Caco-2 (cell line): ENCODE results near the gene TMEM132C. TPM values are rescaled to one million over a fixed set of nuclear protein-coding genes. Genes with fewer than 3 reads are reported as not detected.

Source experiments
- BruUV-seq: library from RNA; stranded (reverse); fragments of 400-500 nt; replicated peaks from 2 replicates; lab custom pipeline; 2021; lab: Mats Ljungman, UMichigan
- CTCF ChIA-PET: fragments of 300-600 bp; sonication (Branson Sonifier 250); formaldehyde crosslinking; loops from one replicate; lab custom pipeline; 2022; ENCODE audit warnings: antibody characterized with exemption; lab: Charles Lee
- POLR2A ChIA-PET: fragments of 300-600 bp; sonication (Branson Sonifier 250); formaldehyde crosslinking; loops from one replicate; lab custom pipeline; 2022; ENCODE audit warnings: antibody characterized with exemption; lab: Charles Lee
- DNase-seq, 2 experiments: peaks; one replicate each; pipeline versions ENCODE4 v3.0.0 to v3.0.0-alpha.2; 2020 to 2022
- H3K27me3 ChIP-seq: replicated peaks from 2 replicates; pipeline ENCODE4 v1.6.0; 2011; ENCODE audit warnings: low read length; ENCODE audit not compliant: control insufficient read depth, insufficient read depth
- H3K36me3 ChIP-seq: 2 replicates; pipeline ENCODE4 v1.5.1; 2011; ENCODE audit warnings: low read length; ENCODE audit not compliant: control insufficient read depth, insufficient read depth
- H3K4me1 ChIP-seq: fragments of 250-450 bp; sonication (Bioruptor Pico); 2 replicates; pipeline ENCODE4 v1.5.1; 2020; ENCODE audit warnings: mild to moderate bottlenecking
- H3K4me3 ChIP-seq: 2 replicates; pipeline ENCODE4 v1.5.1; 2011; ENCODE audit warnings: low read depth, mild to moderate bottlenecking, control low read depth, low read length
- H3K9me3 ChIP-seq: fragments of 250-450 bp; sonication (Bioruptor Pico); 2 replicates; pipeline ENCODE4 v1.5.1; 2020; ENCODE audit warnings: mild to moderate bottlenecking, moderate library complexity
- H3K27ac Mint-ChIP-seq: one replicate; pipeline ENCODE4 v1.8.0; 2022; ENCODE audit warnings: mixed read lengths; ENCODE audit not compliant: unreplicated experiment
- H3K27me3 Mint-ChIP-seq: one replicate; pipeline ENCODE4 v1.8.0; 2022; ENCODE audit warnings: mixed read lengths; ENCODE audit not compliant: insufficient read depth, unreplicated experiment
- H3K36me3 Mint-ChIP-seq: one replicate; pipeline ENCODE4 v1.8.0; 2022; ENCODE audit warnings: mild to moderate bottlenecking, mixed read lengths; ENCODE audit not compliant: insufficient read depth, unreplicated experiment
- H3K4me1 Mint-ChIP-seq: one replicate; pipeline ENCODE4 v1.8.0; 2022; ENCODE audit warnings: low read depth, mixed read lengths; ENCODE audit not compliant: unreplicated experiment
- H3K4me3 Mint-ChIP-seq: one replicate; pipeline ENCODE4 v1.8.0; 2022; ENCODE audit warnings: mild to moderate bottlenecking, moderate library complexity, mixed read lengths; ENCODE audit not compliant: unreplicated experiment
- H3K9me3 Mint-ChIP-seq: one replicate; pipeline ENCODE4 v1.8.0; 2022; ENCODE audit warnings: mixed read lengths; ENCODE audit not compliant: unreplicated experiment
- CTCF ChIP-seq, 2 experiments: fragments of 200-600 bp in 1 of 2; IDR thresholded peaks; 1 replicate in 1 of 2; 2 replicates in 1 of 2; pipeline versions ENCODE4 v1.5.1 to v1.8.0; 2011 to 2022; ENCODE audit warnings: antibody characterized with exemption in 1 of 2, control low read depth in 1 of 2, inconsistent platforms in 1 of 2, low read depth in 1 of 2, low read length in 1 of 2, mild to moderate bottlenecking in 1 of 2, moderate library complexity in 1 of 2; ENCODE audit not compliant: insufficient read depth in 1 of 2, severe bottlenecking in 1 of 2, unreplicated experiment in 1 of 2
- intact Hi-C: fragments of 100-400 bp; cut with micrococcal nuclease; formaldehyde crosslinking; loops from one replicate; pipeline ENCODE4 v1.10.0; 2022; ENCODE audit not compliant: unreplicated experiment
- total RNA-seq: library from RNA; stranded (reverse); gene quantifications from 2 replicates; pipeline ENCODE4 v1.2.3, GENCODE V29; 2022

Gene TMEM132C
- total RNA-seq, 1 experiment from 2014 or later, result not detected

GRCh38 chr12:128661226-128661569 is 394.2 kb downstream of the TMEM132C start:
- no peaks in the 10 kb centered on the region for H3K27me3 Mint-ChIP-seq
- H3K4me1 Mint-ChIP-seq, result no peaks in the 10 kb centered on the region
- no peak overlapping the region for H3K27ac Mint-ChIP-seq
- H3K9me3 Mint-ChIP-seq, result peaks cover 15% of the 10 kb centered on the region
- intact Hi-C loops, result no loop called here
- no peak overlapping the region for H3K4me3 Mint-ChIP-seq
- no peak for DNase-seq
- no peaks in the 10 kb centered on the region for H3K36me3 ChIP-seq
- H3K27me3 ChIP-seq, result no peaks in the 10 kb centered on the region
- no peak for TF ChIP-seq CTCF (IDR thresholded peaks at IDR 0.05; ENCODE audit: insufficient read depth in 1 of 2, low read depth in 1 of 2, low read length in 1 of 2, severe bottlenecking in 1 of 2, unreplicated experiment in 1 of 2)
- BruUV-seq, result no TSS peak
- H3K4me3 ChIP-seq, result no peak overlapping the region
- no peaks in the 10 kb centered on the region; the same call in 1 of the 2 replicates for H3K9me3 ChIP-seq
- CTCF ChIA-PET, result no interaction called here
- H3K4me1 ChIP-seq, result no peaks in the 10 kb centered on the region
- H3K36me3 Mint-ChIP-seq, result no peaks in the 10 kb centered on the region
- POLR2A ChIA-PET, result no interaction called here

- H3K4me1 Mint-ChIP-seq, result no peaks in the 10 kb centered on the region
- peaks cover 15% of the 10 kb centered on the region for H3K9me3 Mint-ChIP-seq
- ChIA-PET CTCF (no interaction called here), POLR2A (no interaction called here)
- no peaks in the 10 kb centered on the region for H3K27me3 ChIP-seq
- H3K4me1 ChIP-seq, result no peaks in the 10 kb centered on the region
- TF ChIP-seq CTCF (IDR thresholded peaks at IDR 0.05; ENCODE audit: insufficient read depth in 1 of 2, low read depth in 1 of 2, low read length in 1 of 2, severe bottlenecking in 1 of 2, unreplicated experiment in 1 of 2), result no peak
- no peaks in the 10 kb centered on the region for H3K27me3 Mint-ChIP-seq
- no peak overlapping the region for H3K27ac Mint-ChIP-seq
- BruUV-seq, result no TSS peak
- H3K4me3 Mint-ChIP-seq, result no peak overlapping the region
- no peak for DNase-seq
- H3K36me3 ChIP-seq, result no peaks in the 10 kb centered on the region
- no peak overlapping the region for H3K4me3 ChIP-seq
- H3K9me3 ChIP-seq, result no peaks in the 10 kb centered on the region; the same call in 1 of the 2 replicates
- H3K36me3 Mint-ChIP-seq, result no peaks in the 10 kb centered on the region
- intact Hi-C loops, result no loop called here
Observed at GRCh38 chr12:128662101-128662500, 395.1 kb downstream of the TMEM132C start.

- ChIA-PET POLR2A (no interaction called here), CTCF (no interaction called here)
- Histone ChIP-seq H3K4me3 (no peak overlapping the region), H3K27me3 (no peaks in the 10 kb centered on the region), H3K4me1 (no peaks in the 10 kb centered on the region), H3K9me3 (no peaks in the 10 kb centered on the region; the same call in 1 of the 2 replicates), H3K36me3 (no peaks in the 10 kb centered on the region)
- peaks cover 15% of the 10 kb centered on the region for H3K9me3 Mint-ChIP-seq
- no peak overlapping the region for H3K27ac Mint-ChIP-seq
- BruUV-seq, result no TSS peak
- no peaks in the 10 kb centered on the region for H3K27me3 Mint-ChIP-seq
- intact Hi-C loops, result no loop called here
- no peaks in the 10 kb centered on the region for H3K4me1 Mint-ChIP-seq
- DNase-seq, result no peak
- no peak for TF ChIP-seq CTCF (IDR thresholded peaks at IDR 0.05; ENCODE audit: insufficient read depth in 1 of 2, low read depth in 1 of 2, low read length in 1 of 2, severe bottlenecking in 1 of 2, unreplicated experiment in 1 of 2)
- no peaks in the 10 kb centered on the region for H3K36me3 Mint-ChIP-seq
- no peak overlapping the region for H3K4me3 Mint-ChIP-seq
Observed at GRCh38 chr12:128664501-128664900, 397.5 kb downstream of the TMEM132C start.
